Fibroblast of the conjunctiva (primary cell): Measurements from ENCODE around the gene CSN3.
"Not testable (repeated sequence)": the region's sequence is repeated elsewhere in the genome, so short reads cannot be mapped to it uniquely, and the experiment has no call there.

ENCODE experiments used
- DNase-seq: peaks from one replicate; pipeline ENCODE4 v3.0.0-alpha.2; 2010; ENCODE audit warnings: low read depth

Gene CSN3

GRCh38 chr4:70242297-70242696, at the start of gene CSN3:
Gene CSN3 (plus strand): TSS chr4:70242597. CDS start chr4:70244820, 2,223 bp downstream.
- DNase-seq = not testable (repeated sequence)

- no peak for DNase-seq
Measured at GRCh38 chr4:70192895-70193294, 49.5 kb upstream of the CSN3 start.

GRCh38 chr4:70195425-70195824, 47.0 kb upstream of the CSN3 start, which contains the start of gene ODAM:
Gene ODAM (plus strand): TSS chr4:70195725. CDS start chr4:70196544, 819 bp downstream.
- no peak for DNase-seq

GRCh38 chr4:70196857-70197256, 45.5 kb upstream of the CSN3 start:
- no peak for DNase-seq

GRCh38 chr4:70197842-70198241, 44.6 kb upstream of the CSN3 start:
- no peak for DNase-seq

GRCh38 chr4:70203601-70204000, 38.8 kb upstream of the CSN3 start:
- no peak for DNase-seq

GRCh38 chr4:70212752-70213151, 29.6 kb upstream of the CSN3 start:
- DNase-seq = not testable (repeated sequence)

- DNase-seq = not testable (repeated sequence)
Measured at GRCh38 chr4:70216109-70216508, 26.3 kb upstream of the CSN3 start.

GRCh38 chr4:70216550-70216949, 25.8 kb upstream of the CSN3 start:
- not testable (repeated sequence) for DNase-seq

- DNase-seq = not testable (repeated sequence)
Measured at GRCh38 chr4:70221389-70221788, 21.0 kb upstream of the CSN3 start.

- not testable (repeated sequence) for DNase-seq
Measured at GRCh38 chr4:70221818-70222217, 20.6 kb upstream of the CSN3 start.

- no peak for DNase-seq
Measured at GRCh38 chr4:70225824-70226223, 16.6 kb upstream of the CSN3 start, which contains the start of gene FDCSP. Gene FDCSP (plus strand): TSS chr4:70226124. CDS start chr4:70231195, 5,071 bp downstream.

- DNase-seq = no peak
Measured at GRCh38 chr4:70236125-70236524, 6.3 kb upstream of the CSN3 start.

- DNase-seq = no peak
Measured at GRCh38 chr4:70239131-70239883, 3.1 kb upstream of the CSN3 start.

GRCh38 chr4:70239884-70240591, 2.4 kb upstream of the CSN3 start:
- DNase-seq = no peak

- no peak for DNase-seq
Measured at GRCh38 chr4:70243091-70243490, 694 bp downstream of the CSN3 start.

GRCh38 chr4:70251250-70251944, 9.0 kb downstream of the CSN3 start:
- DNase-seq = no peak

- no peak for DNase-seq
Measured at GRCh38 chr4:70251945-70252277, 9.5 kb downstream of the CSN3 start.

- DNase-seq = no peak
Measured at GRCh38 chr4:70269674-70270073, 27.3 kb downstream of the CSN3 start.

GRCh38 chr4:70277121-70277520, 34.7 kb downstream of the CSN3 start:
- no peak for DNase-seq

- DNase-seq = no peak
Measured at GRCh38 chr4:70280567-70280966, 38.2 kb downstream of the CSN3 start.

- no peak for DNase-seq
Measured at GRCh38 chr4:70288651-70289050, 46.3 kb downstream of the CSN3 start.

- DNase-seq = no peak
Measured at GRCh38 chr4:70291341-70291740, 48.9 kb downstream of the CSN3 start.
